KMS-11 (cell line): ENCODE measurements around the gene ID3.

ENCODE experiments used
- H2AFZ ChIP-seq: fragments of 200-600 bp; sonication (generic); 2 replicates; pipeline ENCODE4 v1.6.1; 2016; ENCODE audit warnings: antibody characterized with exemption, mixed run types, low read depth
- H3K27ac ChIP-seq: fragments of 200-600 bp; sonication (generic); 2 replicates; pipeline ENCODE4 v1.6.1; 2016; ENCODE audit warnings: mild to moderate bottlenecking, mixed run types
- H3K27me3 ChIP-seq: fragments of 200-600 bp; sonication (generic); 2 replicates; pipeline ENCODE4 v1.6.1; 2017; ENCODE audit warnings: mild to moderate bottlenecking, low read depth, mixed run types, moderate library complexity; ENCODE audit not compliant: insufficient read depth
- H3K36me3 ChIP-seq: fragments of 200-600 bp; sonication (generic); 2 replicates; pipeline ENCODE4 v1.6.1; 2017; ENCODE audit warnings: mild to moderate bottlenecking, mixed run types; ENCODE audit not compliant: insufficient read depth
- H3K4me1 ChIP-seq: fragments of 200-600 bp; sonication (generic); 2 replicates; pipeline ENCODE4 v1.6.1; 2016; ENCODE audit warnings: mild to moderate bottlenecking, low read depth, mixed run types; ENCODE audit not compliant: poor library complexity, severe bottlenecking
- H3K4me2 ChIP-seq: fragments of 200-600 bp; sonication (generic); 2 replicates; pipeline ENCODE4 v1.7.0; 2016; ENCODE audit warnings: mild to moderate bottlenecking, mixed run types
- H3K4me3 ChIP-seq: fragments of 200-600 bp; sonication (generic); IDR thresholded peaks from 2 replicates; pipeline ENCODE4 v1.6.1; 2017; ENCODE audit warnings: low read depth, low read length, mixed read lengths; ENCODE audit not compliant: insufficient read depth
- H3K79me2 ChIP-seq: fragments of 200-600 bp; sonication (generic); 2 replicates; pipeline ENCODE4 v1.6.1; 2016; ENCODE audit warnings: low read depth, mixed run types; ENCODE audit not compliant: insufficient read depth
- H3K9ac ChIP-seq: fragments of 200-600 bp; sonication (generic); 2 replicates; pipeline ENCODE4 v1.6.1; 2016; ENCODE audit warnings: mild to moderate bottlenecking, mixed run types
- H4K20me1 ChIP-seq: fragments of 200-600 bp; sonication (generic); 2 replicates; pipeline ENCODE4 v1.6.1; 2016; ENCODE audit warnings: mild to moderate bottlenecking, mixed run types; ENCODE audit not compliant: insufficient read depth
- TF ChIP-seq, protein P1 (sequence below): fragments of 200-600 bp; sonication (generic); conservative IDR thresholded peaks from 2 replicates; pipeline ENCODE4 v1.6.1; 2017; ENCODE audit warnings: low read depth, mild to moderate bottlenecking, antibody characterized with exemption, low read length, moderate library complexity, mixed read lengths

ID3 gene

DNA sequence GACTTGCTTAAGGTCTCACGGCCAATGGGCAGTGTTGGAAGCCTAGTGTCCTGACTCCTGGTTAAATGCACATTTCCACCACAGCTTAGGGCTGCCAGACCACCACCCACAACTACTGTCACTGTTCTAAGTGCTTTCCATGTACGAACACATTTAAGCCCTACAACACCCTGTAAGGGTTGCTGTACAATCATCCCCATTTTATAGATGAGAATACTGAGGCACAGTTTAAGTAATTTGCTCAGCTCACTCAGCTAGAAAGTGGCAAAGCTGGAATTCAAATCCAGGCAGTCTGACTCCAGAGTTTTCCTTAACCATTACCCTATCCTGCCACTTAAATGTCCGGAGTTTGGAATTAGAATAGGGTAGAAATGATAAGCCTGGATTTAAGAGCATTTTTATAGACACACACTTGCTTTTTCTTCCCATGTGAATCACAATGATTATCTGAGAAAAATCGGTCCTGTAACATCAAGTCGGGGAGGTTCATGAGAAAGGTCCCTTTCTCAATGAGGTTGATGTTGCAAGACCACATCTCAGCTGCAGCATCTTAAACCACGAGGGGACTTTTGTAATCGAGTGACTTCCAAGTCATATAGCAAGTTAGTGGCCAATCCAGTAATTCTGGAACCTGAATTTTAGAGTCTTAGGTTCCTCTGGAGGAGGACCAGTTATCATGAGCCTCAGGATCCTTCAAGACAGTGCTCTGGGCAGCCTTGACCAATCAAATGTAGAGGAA lies 36.9 kb downstream of the ID3 start:
- Histone ChIP-seq H3K27ac (no peak overlapping the region; the same call in 1 of the 2 replicates), H3K9ac (no peak overlapping the region), H3K36me3 (peaks cover 22% of the 10 kb centered on the region), H3K4me2 (peak overlapping the region; percentile 98), H3K79me2 (peaks cover 66% of the 10 kb centered on the region), H2AFZ (no peak overlapping the region), H3K27me3 (no peaks in the 10 kb centered on the region), H4K20me1 (no peaks in the 10 kb centered on the region), H3K4me3 (no peak overlapping the region), H3K4me1 (peaks cover 58% of the 10 kb centered on the region)
- TF ChIP-seq, protein P1, sequence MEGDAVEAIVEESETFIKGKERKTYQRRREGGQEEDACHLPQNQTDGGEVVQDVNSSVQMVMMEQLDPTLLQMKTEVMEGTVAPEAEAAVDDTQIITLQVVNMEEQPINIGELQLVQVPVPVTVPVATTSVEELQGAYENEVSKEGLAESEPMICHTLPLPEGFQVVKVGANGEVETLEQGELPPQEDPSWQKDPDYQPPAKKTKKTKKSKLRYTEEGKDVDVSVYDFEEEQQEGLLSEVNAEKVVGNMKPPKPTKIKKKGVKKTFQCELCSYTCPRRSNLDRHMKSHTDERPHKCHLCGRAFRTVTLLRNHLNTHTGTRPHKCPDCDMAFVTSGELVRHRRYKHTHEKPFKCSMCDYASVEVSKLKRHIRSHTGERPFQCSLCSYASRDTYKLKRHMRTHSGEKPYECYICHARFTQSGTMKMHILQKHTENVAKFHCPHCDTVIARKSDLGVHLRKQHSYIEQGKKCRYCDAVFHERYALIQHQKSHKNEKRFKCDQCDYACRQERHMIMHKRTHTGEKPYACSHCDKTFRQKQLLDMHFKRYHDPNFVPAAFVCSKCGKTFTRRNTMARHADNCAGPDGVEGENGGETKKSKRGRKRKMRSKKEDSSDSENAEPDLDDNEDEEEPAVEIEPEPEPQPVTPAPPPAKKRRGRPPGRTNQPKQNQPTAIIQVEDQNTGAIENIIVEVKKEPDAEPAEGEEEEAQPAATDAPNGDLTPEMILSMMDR = no peak

DNA sequence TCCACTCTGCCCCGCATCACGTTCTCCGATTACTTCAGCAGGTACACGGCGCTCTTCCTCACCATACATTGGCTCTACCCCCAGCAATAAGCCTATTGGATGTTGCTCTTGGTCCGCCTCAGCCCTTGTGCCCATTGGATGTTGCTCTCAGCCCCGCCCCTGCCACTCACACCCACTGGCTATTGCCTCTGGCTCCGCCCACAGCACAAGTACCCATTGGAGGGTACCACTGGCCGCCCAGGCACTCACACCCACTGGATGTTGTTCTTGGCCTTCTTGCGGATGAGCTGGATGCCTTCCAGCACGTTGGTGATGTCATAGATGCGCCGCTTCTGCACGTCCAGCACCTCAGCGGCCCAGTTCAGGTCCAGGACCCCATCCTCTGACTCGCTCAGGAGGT lies 37.7 kb downstream of the ID3 start:
- Histone ChIP-seq H3K4me1 (peaks cover 50% of the 10 kb centered on the region), H4K20me1 (no peaks in the 10 kb centered on the region), H3K36me3 (peaks cover 22% of the 10 kb centered on the region), H3K27me3 (no peaks in the 10 kb centered on the region), H2AFZ (no peak overlapping the region), H3K9ac (no peak overlapping the region), H3K79me2 (peaks cover 58% of the 10 kb centered on the region), H3K4me2 (no peak overlapping the region), H3K4me3 (no peak overlapping the region), H3K27ac (no peak overlapping the region)
- TF ChIP-seq, protein P1 = no peak

DNA sequence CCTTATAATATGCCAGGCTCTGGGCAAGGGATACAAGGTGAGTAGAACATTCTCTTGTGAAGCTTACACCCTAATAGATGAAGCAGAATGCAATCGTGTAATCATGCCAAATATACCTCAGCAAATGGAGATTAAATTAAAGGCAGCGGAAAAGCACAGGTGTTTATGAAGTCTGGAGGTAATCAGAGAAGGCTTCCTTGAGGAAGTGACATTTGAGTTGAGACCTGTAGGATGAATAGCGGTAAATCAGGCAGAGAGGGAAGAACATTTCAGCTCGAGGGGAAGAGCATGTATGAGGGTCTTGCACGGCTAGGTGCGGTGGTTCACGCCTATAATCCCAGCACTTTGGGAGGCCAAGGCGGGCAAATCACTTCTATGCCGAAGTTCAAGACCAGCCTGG lies 41.7 kb downstream of the ID3 start:
- Histone ChIP-seq H2AFZ (no peak overlapping the region), H3K36me3 (peaks cover 19% of the 10 kb centered on the region), H4K20me1 (no peaks in the 10 kb centered on the region), H3K4me1 (peaks cover 11% of the 10 kb centered on the region), H3K9ac (no peak overlapping the region), H3K79me2 (peaks cover 32% of the 10 kb centered on the region), H3K27me3 (no peaks in the 10 kb centered on the region), H3K4me3 (no peak overlapping the region), H3K4me2 (no peak overlapping the region), H3K27ac (no peak overlapping the region)
- TF ChIP-seq, protein P1 = no peak

DNA sequence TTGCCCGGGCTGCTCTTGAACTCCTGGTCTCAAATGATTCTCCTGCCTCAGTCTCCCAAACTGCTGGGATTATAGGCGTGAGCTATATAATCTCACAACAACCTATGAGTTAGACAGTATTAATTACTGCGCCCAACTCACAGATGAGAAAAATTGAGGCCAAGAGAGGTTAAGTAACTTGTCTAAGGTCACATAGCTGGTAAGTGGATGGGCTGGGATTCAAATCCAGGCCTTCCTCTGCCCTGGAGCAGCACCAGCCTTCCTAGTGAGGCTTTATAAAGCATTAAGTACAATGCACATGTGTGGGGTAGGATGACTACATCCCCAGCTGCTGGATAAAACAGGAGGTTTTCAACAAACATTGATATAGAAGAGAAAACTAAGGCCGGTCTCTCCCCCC lies 43.4 kb downstream of the ID3 start:
- Histone ChIP-seq H3K4me3 (no peak overlapping the region), H3K79me2 (peaks cover 18% of the 10 kb centered on the region; the same call in 1 of the 2 replicates), H4K20me1 (no peaks in the 10 kb centered on the region), H3K36me3 (peaks cover 13% of the 10 kb centered on the region), H3K4me1 (no peaks in the 10 kb centered on the region), H3K27ac (no peak overlapping the region), H3K9ac (no peak overlapping the region), H3K27me3 (no peaks in the 10 kb centered on the region), H3K4me2 (no peak overlapping the region), H2AFZ (no peak overlapping the region)
- TF ChIP-seq, protein P1 = no peak
